Endodermal cell (in vitro differentiated cells): ENCODE data around the gene AK8. TPM values are rescaled to one million over a fixed set of nuclear protein-coding genes. Genes with fewer than 3 reads are reported as not detected.

ENCODE experiments used
- DNase-seq: peaks from one replicate; pipeline ENCODE4 v3.0.0-alpha.2; 2017
- H3K27ac ChIP-seq: 2 replicates; pipeline ENCODE4 v1.5.1; 2013; ENCODE audit warnings: mild to moderate bottlenecking, low read depth, low read length, moderate library complexity
- H3K27me3 ChIP-seq: 2 replicates; pipeline ENCODE4 v1.6.1; 2013; ENCODE audit warnings: mild to moderate bottlenecking, low read length, moderate library complexity; ENCODE audit not compliant: insufficient read depth, control insufficient read depth, poor library complexity, severe bottlenecking
- H3K36me3 ChIP-seq: 2 replicates; pipeline ENCODE4 v1.7.0; 2013; ENCODE audit warnings: mild to moderate bottlenecking, low read length, moderate library complexity; ENCODE audit not compliant: control insufficient read depth, insufficient read depth
- H3K4me1 ChIP-seq: one replicate; pipeline ENCODE4 v1.7.0; 2013; ENCODE audit warnings: low read length; ENCODE audit not compliant: control insufficient read depth, insufficient read depth
- H3K4me3 ChIP-seq: 2 replicates; pipeline ENCODE4 v1.5.1; 2013; ENCODE audit warnings: mild to moderate bottlenecking, low read length, moderate library complexity
- H3K9ac ChIP-seq: 2 replicates; pipeline ENCODE4 v1.6.1; 2013; ENCODE audit warnings: mild to moderate bottlenecking, low read length, moderate library complexity; ENCODE audit not compliant: poor library complexity, severe bottlenecking; ENCODE audit errors: extremely low read depth
- H3K9me3 ChIP-seq: 2 replicates; pipeline ENCODE4 v1.6.1; 2013; ENCODE audit warnings: mild to moderate bottlenecking, low read length, moderate library complexity; ENCODE audit not compliant: control insufficient read depth
- H3K27ac Mint-ChIP-seq: 2 replicates; pipeline ENCODE4 v1.8.0; 2020; ENCODE audit warnings: mixed read lengths
- H3K27me3 Mint-ChIP-seq: 2 replicates; pipeline ENCODE4 v1.8.0; 2021; ENCODE audit warnings: mild to moderate bottlenecking, mixed read lengths; ENCODE audit not compliant: insufficient read depth
- H3K36me3 Mint-ChIP-seq: 2 replicates; pipeline ENCODE4 v1.8.0; 2020; ENCODE audit warnings: low read depth, mixed read lengths
- H3K4me1 Mint-ChIP-seq: 2 replicates; pipeline ENCODE4 v1.8.0; 2020; ENCODE audit warnings: mixed read lengths
- H3K4me3 Mint-ChIP-seq: 2 replicates; pipeline ENCODE4 v1.8.0; 2020; ENCODE audit warnings: mild to moderate bottlenecking, moderate library complexity, mixed read lengths
- H3K9me3 Mint-ChIP-seq: 2 replicates; pipeline ENCODE4 v1.8.0; 2020; ENCODE audit warnings: mild to moderate bottlenecking, mixed read lengths
- WGBS, 2 experiments: methylation state at CpG; one replicate each; pipeline versions ENCODE4 v1.1.5 to v1.1.7; 2013; ENCODE audit warnings: missing lambda C conversion rate in 2 of 2, mixed read lengths in 1 of 2; ENCODE audit not compliant: insufficient coverage in 1 of 2, insufficient read length in 1 of 2; 5-methylcytosine and 5-hydroxymethylcytosine counted together
- total RNA-seq, 2 donors: library from RNA; stranded (reverse); fragmentation: NEBNext Ultra II Directional in 1 of 2; extraction: Animal tissue kit (Norgen Biotek cat#: 25700) in 1 of 2; gene quantifications; 2 replicates in 1 of 2; 3 replicates in 1 of 2; pipeline ENCODE4 v1.2.1, GENCODE V29; 2021
- TF ChIP-seq, protein P1 (sequence below): fragments of 200-600 bp; sonication (generic); conservative IDR thresholded peaks from 2 replicates; pipeline ENCODE4 v1.5.0; 2021; ENCODE audit warnings: antibody characterized with exemption, mild to moderate bottlenecking

Gene AK8
- total RNA-seq, 2 donors from 2014 or later: 1.3 to 2.6 TPM

DNA sequence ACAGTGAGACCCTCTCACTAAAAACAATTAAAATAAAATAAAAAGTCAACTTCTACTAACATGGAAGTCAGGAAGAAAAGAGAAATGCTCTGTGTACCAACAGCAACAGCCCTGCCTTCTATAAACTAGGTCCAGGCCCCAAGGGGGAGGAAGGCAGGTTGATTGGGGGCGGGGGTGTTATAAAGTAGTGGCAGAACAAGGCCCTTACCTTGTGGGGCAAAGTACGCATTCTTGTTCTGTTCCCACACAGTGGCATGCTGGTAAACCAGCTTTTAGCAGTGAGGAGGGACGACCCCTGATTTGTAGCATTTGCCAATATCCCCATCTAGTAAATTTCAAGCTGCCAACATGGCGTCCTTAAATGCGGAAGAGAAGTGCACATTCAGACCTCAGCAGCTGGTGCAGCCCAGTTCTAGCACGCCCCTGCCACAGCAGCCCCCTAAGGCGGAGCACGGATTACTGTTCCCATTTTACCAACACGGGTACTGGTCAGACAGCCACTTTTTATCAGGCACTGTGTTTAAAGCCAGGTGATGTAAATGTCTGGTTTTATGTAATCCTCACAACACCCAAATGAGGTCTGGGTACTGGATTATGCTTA lies 138.3 kb downstream of the AK8 start:
- peaks cover 5% of the 10 kb centered on the region for H3K4me1 ChIP-seq
- Mint-ChIP-seq H3K4me3 (no peak overlapping the region), H3K9me3 (no peaks in the 10 kb centered on the region), H3K36me3 (no peaks in the 10 kb centered on the region), H3K4me1 (peaks cover 15% of the 10 kb centered on the region), H3K27me3 (peaks cover 45% of the 10 kb centered on the region), H3K27ac (no peak overlapping the region)
- H3K4me3 ChIP-seq: no peak overlapping the region
- peaks cover 47% of the 10 kb centered on the region for H3K27me3 ChIP-seq
- TF ChIP-seq, protein P1, sequence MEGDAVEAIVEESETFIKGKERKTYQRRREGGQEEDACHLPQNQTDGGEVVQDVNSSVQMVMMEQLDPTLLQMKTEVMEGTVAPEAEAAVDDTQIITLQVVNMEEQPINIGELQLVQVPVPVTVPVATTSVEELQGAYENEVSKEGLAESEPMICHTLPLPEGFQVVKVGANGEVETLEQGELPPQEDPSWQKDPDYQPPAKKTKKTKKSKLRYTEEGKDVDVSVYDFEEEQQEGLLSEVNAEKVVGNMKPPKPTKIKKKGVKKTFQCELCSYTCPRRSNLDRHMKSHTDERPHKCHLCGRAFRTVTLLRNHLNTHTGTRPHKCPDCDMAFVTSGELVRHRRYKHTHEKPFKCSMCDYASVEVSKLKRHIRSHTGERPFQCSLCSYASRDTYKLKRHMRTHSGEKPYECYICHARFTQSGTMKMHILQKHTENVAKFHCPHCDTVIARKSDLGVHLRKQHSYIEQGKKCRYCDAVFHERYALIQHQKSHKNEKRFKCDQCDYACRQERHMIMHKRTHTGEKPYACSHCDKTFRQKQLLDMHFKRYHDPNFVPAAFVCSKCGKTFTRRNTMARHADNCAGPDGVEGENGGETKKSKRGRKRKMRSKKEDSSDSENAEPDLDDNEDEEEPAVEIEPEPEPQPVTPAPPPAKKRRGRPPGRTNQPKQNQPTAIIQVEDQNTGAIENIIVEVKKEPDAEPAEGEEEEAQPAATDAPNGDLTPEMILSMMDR: no peak
- H3K9ac ChIP-seq: no peak overlapping the region
- no peaks in the 10 kb centered on the region for H3K9me3 ChIP-seq
- H3K27ac ChIP-seq: no peak overlapping the region
- H3K36me3 ChIP-seq: no peaks in the 10 kb centered on the region
- no peak for DNase-seq
- WGBS, 2 experiments: 95% methylated on average over 8 to 9 of the region's 9 CpGs

- no peaks in the 10 kb centered on the region for H3K36me3 Mint-ChIP-seq
- no peaks in the 10 kb centered on the region for H3K4me1 Mint-ChIP-seq
- Histone ChIP-seq H3K4me1 (no peaks in the 10 kb centered on the region), H3K4me3 (no peak overlapping the region), H3K27me3 (no peaks in the 10 kb centered on the region), H3K27ac (no peak overlapping the region), H3K9me3 (no peaks in the 10 kb centered on the region), H3K9ac (no peak overlapping the region), H3K36me3 (no peaks in the 10 kb centered on the region)
- DNase-seq: no peak
- WGBS, 2 experiments: 93 to 95% methylated on average over 18 to 22 of the region's 22 CpGs
- no peak overlapping the region for H3K27ac Mint-ChIP-seq
- TF ChIP-seq, protein P1: no peak
- no peaks in the 10 kb centered on the region for H3K9me3 Mint-ChIP-seq
- peaks cover 3% of the 10 kb centered on the region for H3K27me3 Mint-ChIP-seq
- H3K4me3 Mint-ChIP-seq: no peak overlapping the region
These were observed 144.7 kb downstream of the AK8 start for GRCh38 chr9:132733260-132733815.

DNA sequence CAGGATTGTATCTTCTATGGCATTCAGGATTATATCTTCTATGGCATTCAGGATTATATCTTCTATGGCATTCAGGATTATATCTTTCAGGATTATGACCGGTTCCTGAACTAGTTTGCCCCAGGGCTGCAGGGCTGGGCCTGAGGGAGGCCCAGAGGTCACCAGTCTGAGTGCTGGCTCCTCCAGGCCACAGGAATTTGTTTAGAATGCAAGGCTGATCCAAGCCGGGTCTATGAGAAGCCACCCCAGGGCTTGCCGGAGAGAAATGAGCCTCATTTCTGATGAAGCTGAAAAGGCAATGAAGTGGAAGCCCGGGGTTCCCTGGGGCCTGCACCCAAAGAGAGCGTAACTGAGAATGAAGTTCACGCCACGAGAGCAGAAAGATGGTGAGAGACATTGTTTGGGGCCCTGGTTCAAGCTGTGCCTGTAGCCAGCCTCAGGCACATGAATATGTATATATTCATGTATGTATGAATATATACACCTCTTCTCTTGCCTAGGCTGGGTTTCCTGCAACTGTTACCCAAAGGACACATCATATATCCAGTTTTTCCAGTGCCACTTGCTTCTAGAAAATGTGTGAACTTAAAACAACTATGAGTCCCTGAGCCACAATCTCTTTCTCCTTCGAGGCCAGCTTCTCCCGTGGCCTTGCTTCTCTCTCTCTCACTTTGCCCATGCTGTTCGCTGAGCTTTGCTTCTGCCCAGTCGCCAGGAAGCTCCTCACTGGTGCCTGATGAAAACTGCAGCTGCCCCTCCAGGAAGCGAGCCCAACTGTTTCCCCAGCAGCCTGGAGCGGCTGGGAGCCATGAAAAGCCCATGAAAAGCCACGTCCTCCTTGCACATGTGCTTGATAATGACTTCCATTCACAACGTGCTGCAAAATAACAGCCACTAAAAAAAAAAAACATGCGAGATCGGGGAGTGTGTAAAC lies 145.5 kb downstream of the AK8 start:
- no peak for DNase-seq
- Histone ChIP-seq H3K4me3 (no peak overlapping the region), H3K27ac (no peak overlapping the region), H3K4me1 (no peaks in the 10 kb centered on the region), H3K9me3 (no peaks in the 10 kb centered on the region), H3K36me3 (no peaks in the 10 kb centered on the region), H3K9ac (no peak overlapping the region), H3K27me3 (peaks cover 3% of the 10 kb centered on the region)
- TF ChIP-seq, protein P1: no peak
- H3K36me3 Mint-ChIP-seq: no peaks in the 10 kb centered on the region
- H3K4me3 Mint-ChIP-seq: no peak overlapping the region
- peaks cover 8% of the 10 kb centered on the region for H3K27me3 Mint-ChIP-seq
- H3K4me1 Mint-ChIP-seq: no peaks in the 10 kb centered on the region
- 86 to 87% methylated on average over 14 to 17 of the region's 17 CpGs for WGBS, 2 experiments
- no peaks in the 10 kb centered on the region for H3K9me3 Mint-ChIP-seq
- H3K27ac Mint-ChIP-seq: no peak overlapping the region
